ENCODE measurements around the gene LITAF.

DNA sequence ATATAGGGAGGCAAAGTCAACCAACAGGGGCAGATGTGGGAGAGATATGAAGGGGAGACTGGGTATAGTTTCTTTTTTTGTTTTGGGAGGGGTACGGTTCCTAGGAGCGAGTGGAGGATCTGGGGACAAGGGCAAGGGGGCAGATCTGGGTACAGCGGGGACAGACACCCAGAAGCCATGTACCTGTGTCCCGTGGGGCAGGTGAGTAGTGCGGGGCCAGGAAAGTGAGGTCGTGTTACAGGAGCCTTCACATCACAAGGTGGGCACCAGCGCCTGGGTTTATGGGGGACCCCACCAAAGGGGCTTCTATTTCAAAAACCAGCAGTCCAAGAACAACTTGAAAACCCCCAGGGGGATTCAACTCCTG is 11.5 kb downstream of the LITAF start:
- TF ChIP-seq YY1 (IDR thresholded peaks at IDR 0.05; ENCODE audit: low read depth) (no peak), RAD21 (IDR thresholded peaks at IDR 0.05; ENCODE audit: low read length) (no peak), JUND (IDR thresholded peaks at IDR 0.05) (no peak)
- TF ChIP-seq, protein P1, sequence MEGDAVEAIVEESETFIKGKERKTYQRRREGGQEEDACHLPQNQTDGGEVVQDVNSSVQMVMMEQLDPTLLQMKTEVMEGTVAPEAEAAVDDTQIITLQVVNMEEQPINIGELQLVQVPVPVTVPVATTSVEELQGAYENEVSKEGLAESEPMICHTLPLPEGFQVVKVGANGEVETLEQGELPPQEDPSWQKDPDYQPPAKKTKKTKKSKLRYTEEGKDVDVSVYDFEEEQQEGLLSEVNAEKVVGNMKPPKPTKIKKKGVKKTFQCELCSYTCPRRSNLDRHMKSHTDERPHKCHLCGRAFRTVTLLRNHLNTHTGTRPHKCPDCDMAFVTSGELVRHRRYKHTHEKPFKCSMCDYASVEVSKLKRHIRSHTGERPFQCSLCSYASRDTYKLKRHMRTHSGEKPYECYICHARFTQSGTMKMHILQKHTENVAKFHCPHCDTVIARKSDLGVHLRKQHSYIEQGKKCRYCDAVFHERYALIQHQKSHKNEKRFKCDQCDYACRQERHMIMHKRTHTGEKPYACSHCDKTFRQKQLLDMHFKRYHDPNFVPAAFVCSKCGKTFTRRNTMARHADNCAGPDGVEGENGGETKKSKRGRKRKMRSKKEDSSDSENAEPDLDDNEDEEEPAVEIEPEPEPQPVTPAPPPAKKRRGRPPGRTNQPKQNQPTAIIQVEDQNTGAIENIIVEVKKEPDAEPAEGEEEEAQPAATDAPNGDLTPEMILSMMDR (IDR thresholded peaks at IDR 0.05) = no peak
- TF ChIP-seq, protein P2, sequence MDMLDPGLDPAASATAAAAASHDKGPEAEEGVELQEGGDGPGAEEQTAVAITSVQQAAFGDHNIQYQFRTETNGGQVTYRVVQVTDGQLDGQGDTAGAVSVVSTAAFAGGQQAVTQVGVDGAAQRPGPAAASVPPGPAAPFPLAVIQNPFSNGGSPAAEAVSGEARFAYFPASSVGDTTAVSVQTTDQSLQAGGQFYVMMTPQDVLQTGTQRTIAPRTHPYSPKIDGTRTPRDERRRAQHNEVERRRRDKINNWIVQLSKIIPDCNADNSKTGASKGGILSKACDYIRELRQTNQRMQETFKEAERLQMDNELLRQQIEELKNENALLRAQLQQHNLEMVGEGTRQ (IDR thresholded peaks at IDR 0.05; ENCODE audit: borderline replicate concordance, low read depth, low read length) = no peak

Measured in SK-N-SH (cell line).